NB4 (cell line): ENCODE results near the gene LAMA1.
"Not testable (repeated sequence)": the region's sequence is repeated elsewhere in the genome, so short reads cannot be mapped to it uniquely, and the experiment has no call there.

ENCODE experiments used
- DNase-seq: peaks from one replicate; pipeline ENCODE4 v3.0.0; 2010; ENCODE audit warnings: low read depth
- H3K4me3 ChIP-seq: one replicate; pipeline ENCODE4 v1.5.1; 2011; ENCODE audit warnings: mild to moderate bottlenecking, low read depth, low read length, moderate library complexity
- CTCF ChIP-seq: IDR thresholded peaks from one replicate; pipeline ENCODE4 v1.5.1; 2012; ENCODE audit warnings: low read depth, low read length
- MAX ChIP-seq: IDR thresholded peaks from 2 replicates; pipeline ENCODE4 v1.6.1; 2011; ENCODE audit warnings: low read depth, low read length
- MYC ChIP-seq: IDR thresholded peaks from 2 replicates; pipeline ENCODE4 v1.6.1; 2011; ENCODE audit warnings: low read depth, low read length
- POLR2A ChIP-seq: IDR thresholded peaks from 2 replicates; pipeline ENCODE4 v1.6.1; 2011; ENCODE audit warnings: mild to moderate bottlenecking; ENCODE audit not compliant: insufficient read length; ENCODE audit errors: extremely low read depth

The LAMA1 gene

GRCh38 chr18:6942742-6943141 lies 174.9 kb downstream of the LAMA1 start:
- no peak overlapping the region for H3K4me3 ChIP-seq
- no peak for DNase-seq
- no peak for TF ChIP-seq POLR2A
- TF ChIP-seq CTCF, result no peak
- TF ChIP-seq MAX, result no peak
- no peak for TF ChIP-seq MYC

- TF ChIP-seq MYC (no peak), MAX (no peak), POLR2A (no peak), CTCF (no peak)
- no peak for DNase-seq
- no peak overlapping the region for H3K4me3 ChIP-seq
Measured at GRCh38 chr18:6941996-6942395, 175.6 kb downstream of the LAMA1 start.

- DNase-seq, result no peak
- TF ChIP-seq MYC, result no peak
- no peak for TF ChIP-seq MAX
- no peak for TF ChIP-seq POLR2A
- no peak for TF ChIP-seq CTCF
- no peak overlapping the region for H3K4me3 ChIP-seq
Measured at GRCh38 chr18:6940451-6940850, 177.1 kb downstream of the LAMA1 start.

GRCh38 chr18:6939972-6940371 lies 177.6 kb downstream of the LAMA1 start:
- DNase-seq, result no peak
- no peak for TF ChIP-seq MAX
- TF ChIP-seq CTCF, result no peak
- TF ChIP-seq POLR2A, result no peak
- no peak for TF ChIP-seq MYC
- no peak overlapping the region for H3K4me3 ChIP-seq

- not testable (repeated sequence) for DNase-seq, H3K4me3 ChIP-seq
Measured at GRCh38 chr18:6938403-6938802, 179.2 kb downstream of the LAMA1 start.

GRCh38 chr18:6938003-6938402 lies 179.6 kb downstream of the LAMA1 start:
- TF ChIP-seq CTCF (no peak), MAX (no peak), POLR2A (no peak), MYC (no peak)
- DNase-seq, result no peak

More at GRCh38 chr18:6938003-6938402, 179.6 kb downstream of the LAMA1 start:
- H3K4me3 ChIP-seq, result no peak overlapping the region
